Activated naive CD4-positive, alpha-beta T cell treated with anti-CD3 and anti-CD28 coated beads for 36 hours (primary cell): ENCODE data around the gene AMT. TPM values are rescaled to one million over a fixed set of nuclear protein-coding genes. Genes with fewer than 3 reads are reported as not detected.
A peak's percentile ranks its signal among the peaks of the same experiment; 100 is the strongest.

Experiments used
- CTCF ChIA-PET: fragments of 350-600 bp; sonication (Branson Sonifier 250); formaldehyde crosslinking; loops from one replicate; lab custom pipeline; 2021; ENCODE audit warnings: antibody characterized with exemption; lab: Charles Lee
- DNase-seq: peaks from one replicate; pipeline ENCODE4 v3.0.0-alpha.2; 2020
- H3K27ac Mint-ChIP-seq: one replicate; pipeline ENCODE4 v1.8.0; 2021; ENCODE audit warnings: mild to moderate bottlenecking, mixed read lengths
- H3K27me3 Mint-ChIP-seq: one replicate; pipeline ENCODE4 v1.8.0; 2021; ENCODE audit warnings: low read depth, mixed read lengths
- H3K36me3 Mint-ChIP-seq: one replicate; pipeline ENCODE4 v1.8.0; 2021; ENCODE audit warnings: low read depth, mixed read lengths
- H3K4me1 Mint-ChIP-seq: one replicate; pipeline ENCODE4 v1.8.0; 2021; ENCODE audit warnings: low read depth, mixed read lengths
- H3K4me3 Mint-ChIP-seq: one replicate; pipeline ENCODE4 v1.8.0; 2021; ENCODE audit warnings: mild to moderate bottlenecking, moderate library complexity, mixed read lengths
- H3K9me3 Mint-ChIP-seq: one replicate; pipeline ENCODE4 v1.8.0; 2021; ENCODE audit warnings: mixed read lengths
- intact Hi-C: fragments of 100-400 bp; cut with micrococcal nuclease; formaldehyde crosslinking; loops from one replicate; pipeline ENCODE4 v1.15.1; 2023
- total RNA-seq, 2 experiments: library from RNA; stranded (reverse); gene quantifications; one replicate each; pipeline ENCODE4 v1.2.3, GENCODE V29; 2021

Gene AMT
- total RNA-seq, 2 experiments from 2014 or later = 2.5 to 2.7 TPM

- H3K4me1 Mint-ChIP-seq = peaks cover 55% of the 10 kb centered on the region
Observed at GRCh38 chr3:49383387-49383786, 38.9 kb downstream of the AMT start.

GRCh38 chr3:49378249-49378895 is 43.9 kb downstream of the AMT start:
- no peaks in the 10 kb centered on the region for H3K27me3 Mint-ChIP-seq
- H3K4me3 Mint-ChIP-seq = no peak overlapping the region
- H3K9me3 Mint-ChIP-seq = no peaks in the 10 kb centered on the region
- CTCF ChIA-PET = no interaction called here
- H3K36me3 Mint-ChIP-seq = peaks cover 16% of the 10 kb centered on the region
- DNase-seq = no peak
- H3K4me1 Mint-ChIP-seq = peaks cover 45% of the 10 kb centered on the region
- H3K27ac Mint-ChIP-seq = peak overlapping the region; percentile 84
- intact Hi-C loops = no loop called here

More at GRCh38 chr3:49383387-49383786, 38.9 kb downstream of the AMT start:
- intact Hi-C loops = no loop called here
- H3K36me3 Mint-ChIP-seq = peaks cover 6% of the 10 kb centered on the region
- no peak overlapping the region for H3K27ac Mint-ChIP-seq
- H3K4me3 Mint-ChIP-seq = no peak overlapping the region
- H3K27me3 Mint-ChIP-seq = no peaks in the 10 kb centered on the region
- no peaks in the 10 kb centered on the region for H3K9me3 Mint-ChIP-seq
- CTCF ChIA-PET = no interaction called here
- no peak for DNase-seq

- no peaks in the 10 kb centered on the region for H3K9me3 Mint-ChIP-seq
- CTCF ChIA-PET = no interaction called here
- no peaks in the 10 kb centered on the region for H3K27me3 Mint-ChIP-seq
- DNase-seq = peak; percentile 89
- H3K36me3 Mint-ChIP-seq = peaks cover 22% of the 10 kb centered on the region
- peaks cover 43% of the 10 kb centered on the region for H3K4me1 Mint-ChIP-seq
- intact Hi-C loops = loop anchor here (1.0 kb wide), 3 partner anchors 19 to 37 kb away; partner anchors contain the start of genes GPX1 and USP4
- H3K27ac Mint-ChIP-seq = peak overlapping the region; percentile 87
- H3K4me3 Mint-ChIP-seq = no peak overlapping the region
Observed at GRCh38 chr3:49377483-49377882, 44.8 kb downstream of the AMT start.

GRCh38 chr3:49371946-49372345 is 50.3 kb downstream of the AMT start:
- no peaks in the 10 kb centered on the region for H3K9me3 Mint-ChIP-seq
- CTCF ChIA-PET = no interaction called here
- no peak for DNase-seq
- intact Hi-C loops = no loop called here
- no peaks in the 10 kb centered on the region for H3K27me3 Mint-ChIP-seq
- H3K36me3 Mint-ChIP-seq = peaks cover 35% of the 10 kb centered on the region
- H3K4me3 Mint-ChIP-seq = no peak overlapping the region
- H3K27ac Mint-ChIP-seq = no peak overlapping the region
- H3K4me1 Mint-ChIP-seq = peaks cover 18% of the 10 kb centered on the region

- intact Hi-C loops = no loop called here
- H3K4me3 Mint-ChIP-seq = no peak overlapping the region
- no peak for DNase-seq
- peaks cover 45% of the 10 kb centered on the region for H3K36me3 Mint-ChIP-seq
- no peaks in the 10 kb centered on the region for H3K9me3 Mint-ChIP-seq
- CTCF ChIA-PET = no interaction called here
- H3K27ac Mint-ChIP-seq = peak overlapping the region; percentile 67
- no peaks in the 10 kb centered on the region for H3K27me3 Mint-ChIP-seq
- H3K4me1 Mint-ChIP-seq = peaks cover 14% of the 10 kb centered on the region
Observed at GRCh38 chr3:49370585-49371290, 51.5 kb downstream of the AMT start.

Other genes with a start within 250 kb of the AMT start
- 1 to 10 TPM; 1.7 TPM for gene C3orf62, start 145.2 kb downstream of the AMT start, total RNA-seq
- 10 to 100 TPM; 68.0 to 69.7 TPM for gene USP4, start 82.4 kb downstream of the AMT start, total RNA-seq
- 100 to 1,000 TPM; 198 to 202 TPM for gene GPX1, start 64.1 kb downstream of the AMT start, total RNA-seq
- 100 to 1,000 TPM; 463 to 491 TPM for gene RHOA, start 10.5 kb downstream of the AMT start, total RNA-seq
- gene TCTA, start 10.1 kb downstream of the AMT start, total RNA-seq = 1 to 10 TPM; 9.4 to 9.5 TPM
- gene NICN1, start 6.9 kb upstream of the AMT start, total RNA-seq = 10 to 100 TPM in 1 of 2 experiments, 1 to 10 TPM in 1; 9.1 to 10.1 TPM
- 1 to 10 TPM; 6.9 to 8.2 TPM for gene DAG1, start 47.8 kb upstream of the AMT start, total RNA-seq
- under 1 TPM; 0.12 to 0.20 TPM for gene BSN, start 132.0 kb upstream of the AMT start, total RNA-seq